Pulmonary artery endothelial cell (primary cell): ENCODE data around the gene MDH2. TPM values are rescaled to one million over a fixed set of nuclear protein-coding genes. Genes with fewer than 3 reads are reported as not detected.
"Not testable (repeated sequence)": the region's sequence is repeated elsewhere in the genome, so short reads cannot be mapped to it uniquely, and the experiment has no call there.

Experiments used
- DNase-seq: peaks from one replicate; pipeline ENCODE4 v3.0.0-alpha.2; 2011; ENCODE audit warnings: low read depth, low spot score
- total RNA-seq: library from RNA; depleted of rRNA; stranded (reverse); fragments of >200 nt; gene quantifications from 2 replicates; pipeline ENCODE4 v1.2.3, GENCODE V29; 2014

Gene MDH2, protein sequence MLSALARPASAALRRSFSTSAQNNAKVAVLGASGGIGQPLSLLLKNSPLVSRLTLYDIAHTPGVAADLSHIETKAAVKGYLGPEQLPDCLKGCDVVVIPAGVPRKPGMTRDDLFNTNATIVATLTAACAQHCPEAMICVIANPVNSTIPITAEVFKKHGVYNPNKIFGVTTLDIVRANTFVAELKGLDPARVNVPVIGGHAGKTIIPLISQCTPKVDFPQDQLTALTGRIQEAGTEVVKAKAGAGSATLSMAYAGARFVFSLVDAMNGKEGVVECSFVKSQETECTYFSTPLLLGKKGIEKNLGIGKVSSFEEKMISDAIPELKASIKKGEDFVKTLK
- total RNA-seq, result 36.2 and 51.6 TPM in 2 replicates

DNA sequence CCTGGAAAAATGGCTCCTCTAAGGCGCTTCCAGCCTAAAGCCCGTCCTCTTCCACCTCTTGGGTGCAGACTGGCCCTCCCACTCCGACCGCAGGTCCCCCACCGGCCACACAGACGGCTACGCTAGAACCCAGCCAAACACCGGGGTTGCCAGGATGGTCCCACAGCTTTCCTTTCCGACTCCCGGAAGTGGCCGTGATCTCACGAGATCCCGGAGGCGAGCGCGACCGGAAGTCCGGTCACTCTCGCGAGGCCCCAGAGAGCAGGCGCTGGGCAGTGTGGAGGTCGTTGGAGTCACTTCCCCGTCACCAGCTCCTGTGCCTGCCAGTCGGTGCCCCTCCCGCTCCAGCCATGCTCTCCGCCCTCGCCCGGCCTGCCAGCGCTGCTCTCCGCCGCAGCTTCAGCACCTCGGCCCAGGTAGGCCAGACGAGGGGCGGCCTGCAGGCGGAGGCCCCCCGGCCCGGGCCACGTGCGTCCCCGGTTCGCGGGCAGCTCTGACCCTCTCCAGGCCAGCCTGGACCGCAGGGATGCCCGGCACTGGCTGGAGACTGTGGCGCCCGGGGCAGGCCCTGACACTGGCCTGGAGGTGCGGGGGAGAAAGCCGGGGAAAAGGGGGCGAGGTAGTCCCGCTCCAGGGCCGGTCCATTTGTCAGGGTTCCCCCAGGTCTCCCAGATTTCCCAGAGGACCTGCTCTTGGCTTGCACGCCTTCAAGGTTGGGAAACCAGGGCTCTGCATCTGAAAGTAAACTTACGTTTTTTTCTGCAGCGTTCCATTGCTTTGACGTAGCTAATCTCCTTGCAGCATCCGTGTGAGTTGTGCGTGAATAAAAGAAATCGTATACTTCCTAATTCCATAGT is at the start of gene MDH2, which contains the start of gene STYXL1:
MDH2 (plus strand) TSS at position 296 of the 857 bp plus-strand sequence; CDS start at position 351, 55 bp downstream.
STYXL1 (minus strand) TSS at position 190 of the 857 bp plus-strand sequence. CDS start 17,477 bp downstream, outside the sequence.
- DNase-seq, result peak; percentile 82

GRCh38 chr7:76000566-76000965 is 47.3 kb upstream of the MDH2 start:
- DNase-seq, result no peak

- DNase-seq, result no peak
Observed at GRCh38 chr7:76002139-76002538, 45.8 kb upstream of the MDH2 start.

DNA sequence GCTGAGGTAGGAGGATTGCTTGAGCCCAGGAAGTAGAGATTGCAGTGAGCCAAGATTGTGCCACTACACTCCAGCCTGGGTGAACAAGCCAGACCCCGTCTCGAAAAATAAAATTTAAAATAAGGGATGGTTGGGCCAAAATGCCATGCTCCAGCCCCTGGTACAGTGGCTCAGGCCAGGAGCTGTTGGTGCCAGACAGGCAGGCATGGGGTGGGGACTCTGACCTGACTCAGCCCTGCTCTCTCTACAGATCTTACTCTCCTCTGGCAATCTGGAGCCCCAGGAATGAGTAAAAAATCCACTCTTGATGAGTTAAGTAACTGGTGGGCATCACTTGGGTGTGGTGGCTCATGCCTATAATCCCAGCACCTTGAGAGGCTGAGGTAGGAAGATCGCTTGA is 45.1 kb upstream of the MDH2 start:
- DNase-seq, result no peak

GRCh38 chr7:76003351-76003750 is 44.6 kb upstream of the MDH2 start:
- DNase-seq, result no peak

- DNase-seq, result not testable (repeated sequence)
Observed at GRCh38 chr7:76005004-76005403, 42.9 kb upstream of the MDH2 start.

DNA sequence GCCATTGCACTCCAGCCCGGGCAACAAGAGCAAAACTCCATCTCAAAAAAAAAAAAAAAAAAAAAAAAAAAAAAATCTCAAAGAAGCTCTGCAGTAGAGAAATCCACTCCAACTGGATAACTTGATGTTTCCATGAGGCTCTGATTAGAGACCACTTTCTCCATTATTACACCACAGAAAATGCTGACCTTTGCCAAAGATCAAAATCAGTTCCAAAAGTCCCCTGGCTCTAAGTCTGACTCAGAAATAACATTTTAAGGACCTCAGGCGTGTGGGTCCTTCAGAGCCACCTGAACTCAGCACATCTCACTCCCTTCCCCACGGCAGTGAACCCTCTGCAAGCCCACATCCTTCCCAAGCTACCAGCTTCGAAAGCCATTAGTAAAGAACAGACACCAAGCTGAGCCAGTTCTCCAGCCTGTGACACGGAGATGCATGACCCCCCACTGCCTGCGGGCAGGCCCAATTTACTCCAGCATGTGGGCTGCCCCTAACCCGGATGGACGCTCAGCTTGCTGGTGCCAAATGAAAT is 39.7 kb upstream of the MDH2 start:
- DNase-seq, result no peak

GRCh38 chr7:76009672-76010600 is 38.0 kb upstream of the MDH2 start:
- DNase-seq, result no peak

DNA sequence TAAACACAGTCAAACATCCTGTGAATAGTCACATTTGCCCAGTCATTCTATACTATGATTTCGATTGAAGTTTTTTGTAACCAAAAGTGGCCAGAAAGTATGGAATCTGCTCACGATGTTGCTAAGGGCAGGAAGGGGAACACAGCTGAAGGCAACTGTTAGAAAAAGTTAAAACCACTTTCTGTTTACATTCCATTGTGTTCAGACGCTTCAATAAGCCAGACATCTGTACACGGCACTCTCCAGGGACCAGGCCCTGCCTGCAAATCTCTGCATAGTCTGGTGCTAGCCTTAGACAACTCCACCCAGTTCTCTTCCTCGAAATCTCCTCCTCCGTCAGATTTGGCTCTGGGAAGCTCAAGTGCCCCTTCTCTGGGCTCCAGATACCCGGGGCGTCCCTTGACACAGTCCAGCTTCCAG is 36.5 kb upstream of the MDH2 start:
- DNase-seq, result no peak

GRCh38 chr7:76016191-76016947 is 31.5 kb upstream of the MDH2 start:
- no peak for DNase-seq

- DNase-seq, result not testable (repeated sequence)
Observed at GRCh38 chr7:76018520-76018919, 29.4 kb upstream of the MDH2 start.

GRCh38 chr7:76020031-76020714 is 27.7 kb upstream of the MDH2 start:
- no peak for DNase-seq

GRCh38 chr7:76022026-76022780 is 25.7 kb upstream of the MDH2 start:
- DNase-seq, result no peak

DNA sequence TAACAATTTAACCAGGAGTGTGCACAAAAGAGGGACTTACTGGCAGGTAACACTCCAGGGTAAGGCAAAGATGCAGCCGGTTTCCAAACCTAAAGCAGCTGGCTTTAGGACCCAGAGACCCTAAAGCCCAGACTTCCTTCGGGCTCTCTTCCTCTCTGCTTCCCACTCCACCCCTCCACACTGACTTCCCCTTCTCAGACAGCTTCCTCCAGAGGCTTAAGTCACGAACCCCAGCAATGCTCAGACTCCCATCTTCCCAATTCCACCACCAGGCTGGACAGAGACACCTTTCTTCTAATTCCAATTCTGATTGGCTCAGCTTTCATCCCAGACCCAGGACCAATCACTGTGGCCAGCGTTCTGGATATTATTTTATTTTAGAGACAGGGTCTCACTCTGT is 24.9 kb upstream of the MDH2 start:
- DNase-seq, result no peak

GRCh38 chr7:76029682-76030081 is 18.2 kb upstream of the MDH2 start:
- not testable (repeated sequence) for DNase-seq

GRCh38 chr7:76031964-76032363 is 15.9 kb upstream of the MDH2 start:
- no peak for DNase-seq

GRCh38 chr7:76037310-76037709 is 10.6 kb upstream of the MDH2 start:
- no peak for DNase-seq

- no peak for DNase-seq
Observed at GRCh38 chr7:76040126-76040525, 7.8 kb upstream of the MDH2 start.

GRCh38 chr7:76044375-76044865 is 3.5 kb upstream of the MDH2 start:
- DNase-seq, result no peak
